IMR-90 (cell line): ENCODE results near the gene FNDC5. TPM values are rescaled to one million over a fixed set of nuclear protein-coding genes. Genes with fewer than 3 reads are reported as not detected.

Experiments
- ATAC-seq: fragments of 200-7000 bp; cut with Tn5 transposase; 2 replicates; pipeline ENCODE4 v1.9.1; 2020; ENCODE audit warnings: low read depth, mild to moderate bottlenecking, moderate library complexity
- BruUV-seq: library from RNA; stranded (reverse); fragments of 400-500 nt; replicated peaks from 2 replicates; lab custom pipeline; 2021; lab: Mats Ljungman, UMichigan
- CTCF ChIA-PET: fragments of 300-600 bp; formaldehyde crosslinking; extraction: SDS; loops from one replicate; lab custom pipeline; 2021; ENCODE audit warnings: antibody characterized with exemption; lab: Yijun Ruan, JAX
- POLR2A ChIA-PET: fragments of 300-600 bp; sonication (Branson Sonifier 250); formaldehyde crosslinking; loops from one replicate; lab custom pipeline; 2022; ENCODE audit warnings: antibody characterized with exemption; ENCODE audit not compliant: unreplicated experiment; lab: Charles Lee
- DNase-seq: peaks from one replicate; pipeline ENCODE4 v3.0.0; 2013
- H2AFZ ChIP-seq: replicated peaks from 2 replicates; pipeline ENCODE3; 2013; ENCODE audit warnings: low read length, mild to moderate bottlenecking; ENCODE audit not compliant: poor library complexity
- H2AK5ac ChIP-seq: 2 replicates; pipeline ENCODE4 v1.6.1; 2013; ENCODE audit warnings: low read depth, low read length, inconsistent platforms
- H2AK9ac ChIP-seq: replicated peaks from 2 replicates; pipeline ENCODE3; 2013; ENCODE audit warnings: mild to moderate bottlenecking, low read depth, low read length, moderate library complexity; ENCODE audit not compliant: poor library complexity
- H2BK120ac ChIP-seq: 2 replicates; pipeline ENCODE4 v1.6.1; 2013; ENCODE audit warnings: low read depth, low read length, inconsistent platforms
- H2BK15ac ChIP-seq: 3 replicates; pipeline ENCODE4 v1.6.1; 2013; ENCODE audit warnings: low read depth, low read length, inconsistent platforms
- H2BK20ac ChIP-seq: 2 replicates; pipeline ENCODE4 v1.6.1; 2013; ENCODE audit warnings: low read depth, mild to moderate bottlenecking, inconsistent platforms, low read length, moderate library complexity
- H2BK5ac ChIP-seq: 2 replicates; pipeline ENCODE4 v1.6.1; 2013; ENCODE audit warnings: mild to moderate bottlenecking, low read depth, low read length, inconsistent platforms; ENCODE audit not compliant: poor library complexity, severe bottlenecking
- H3K14ac ChIP-seq: replicated peaks from 2 replicates; pipeline ENCODE4 v1.6.1; 2013; ENCODE audit warnings: low read depth, low read length, inconsistent platforms
- H3K18ac ChIP-seq: 2 replicates; pipeline ENCODE4 v1.6.1; 2013; ENCODE audit warnings: low read depth, low read length, control low read depth
- H3K23ac ChIP-seq: 2 replicates; pipeline ENCODE4 v1.6.1; 2013; ENCODE audit warnings: low read depth, low read length, inconsistent platforms
- H3K27ac ChIP-seq: 2 replicates; pipeline ENCODE4 v1.5.1; 2013; ENCODE audit warnings: mild to moderate bottlenecking, control low read depth, low read length; ENCODE audit not compliant: insufficient read depth
- H3K27me3 ChIP-seq: 2 replicates; pipeline ENCODE4 v1.6.1; 2013; ENCODE audit warnings: low read length; ENCODE audit not compliant: control insufficient read depth, insufficient read depth
- H3K36me3 ChIP-seq: 2 replicates; pipeline ENCODE4 v1.6.1; 2013; ENCODE audit warnings: low read length, mixed read lengths; ENCODE audit not compliant: control insufficient read depth, insufficient read depth
- H3K4ac ChIP-seq: 2 replicates; pipeline ENCODE4 v1.6.1; 2013; ENCODE audit warnings: low read depth, low read length, inconsistent platforms
- H3K4me1 ChIP-seq: 2 replicates; pipeline ENCODE4 v1.6.1; 2013; ENCODE audit warnings: low read length, mixed read lengths; ENCODE audit not compliant: control insufficient read depth, insufficient read depth
- H3K4me2 ChIP-seq: 2 replicates; pipeline ENCODE4 v1.6.1; 2013; ENCODE audit warnings: low read depth, mild to moderate bottlenecking, control low read depth, low read length, moderate library complexity
- H3K4me3 ChIP-seq: 2 replicates; pipeline ENCODE4 v1.5.1; 2013; ENCODE audit warnings: low read depth, mild to moderate bottlenecking, control low read depth, low read length, moderate library complexity; ENCODE audit not compliant: insufficient read depth
- H3K56ac ChIP-seq: 2 replicates; pipeline ENCODE4 v1.6.1; 2013; ENCODE audit warnings: low read length, inconsistent platforms; ENCODE audit not compliant: insufficient read depth; ENCODE audit errors: extremely low read depth
- H3K79me1 ChIP-seq, 2 experiments: 2 replicates each; pipeline ENCODE4 v1.6.1; 2013; ENCODE audit warnings: low read length in 2 of 2, inconsistent platforms in 1 of 2, low read depth in 1 of 2
- H3K9ac ChIP-seq: 2 replicates; pipeline ENCODE4 v1.6.1; 2013; ENCODE audit warnings: low read depth, low read length, control low read depth
- H3K9me1 ChIP-seq: 2 replicates; pipeline ENCODE4 v1.6.1; 2013; ENCODE audit warnings: low read length, inconsistent platforms; ENCODE audit not compliant: insufficient read depth
- H3K9me3 ChIP-seq: 2 replicates; pipeline ENCODE4 v1.6.1; 2013; ENCODE audit warnings: low read length; ENCODE audit not compliant: control insufficient read depth, insufficient read depth
- H4K20me1 ChIP-seq: 2 replicates; pipeline ENCODE4 v1.6.1; 2013; ENCODE audit warnings: low read length, inconsistent platforms; ENCODE audit not compliant: insufficient read depth
- H4K5ac ChIP-seq: 2 replicates; pipeline ENCODE4 v1.6.1; 2013; ENCODE audit warnings: mild to moderate bottlenecking, low read depth, low read length, control low read depth
- H4K8ac ChIP-seq, 2 experiments: 2 replicates each; pipeline ENCODE4 v1.6.1; 2013; ENCODE audit warnings: low read depth in 2 of 2, low read length in 2 of 2, control low read depth in 1 of 2, inconsistent platforms in 1 of 2
- H4K91ac ChIP-seq: 2 replicates; pipeline ENCODE4 v1.6.1; 2013; ENCODE audit warnings: low read depth, low read length, inconsistent platforms; ENCODE audit not compliant: insufficient read depth
- CEBPB ChIP-seq: IDR thresholded peaks from 2 replicates; pipeline ENCODE4 v1.6.1; 2012; ENCODE audit warnings: low read depth, low read length, improper control_type of control experiment
- CHD1 ChIP-seq: IDR thresholded peaks from 2 replicates; pipeline ENCODE4 v1.6.1; 2012; ENCODE audit warnings: low read depth, low read length, improper control_type of control experiment
- FOS ChIP-seq: fragments of 150-350 bp; IDR thresholded peaks from 2 replicates; pipeline ENCODE4 v1.6.1; 2016; ENCODE audit warnings: low read depth, low read length
- MAFK ChIP-seq: IDR thresholded peaks from 2 replicates; pipeline ENCODE4 v1.6.1; 2012; ENCODE audit warnings: low read depth, low read length, improper control_type of control experiment
- MAZ ChIP-seq: IDR thresholded peaks from 2 replicates; pipeline ENCODE4 v1.6.1; 2012; ENCODE audit warnings: low read depth, mild to moderate bottlenecking, low read length, improper control_type of control experiment, moderate library complexity, borderline replicate concordance
- POLR2A ChIP-seq: IDR thresholded peaks from 2 replicates; pipeline ENCODE4 v1.6.1; 2012; ENCODE audit warnings: mild to moderate bottlenecking, low read depth, low read length
- RCOR1 ChIP-seq: IDR thresholded peaks from 2 replicates; pipeline ENCODE4 v1.6.1; 2012; ENCODE audit warnings: mild to moderate bottlenecking, low read length, improper control_type of control experiment; ENCODE audit not compliant: insufficient replicate concordance
- RFX5 ChIP-seq: IDR thresholded peaks from 2 replicates; pipeline ENCODE4 v1.8.0; 2012; ENCODE audit warnings: low read depth, mild to moderate bottlenecking, low read length, moderate library complexity
- SMC3 ChIP-seq: fragments of 150-350 bp; IDR thresholded peaks from 2 replicates; pipeline ENCODE4 v1.6.1; 2016; ENCODE audit warnings: low read depth, mild to moderate bottlenecking, antibody characterized with exemption, low read length, moderate library complexity
- WGBS, 2 experiments: methylation state at CpG; one replicate each; pipeline versions ENCODE4 v1.1.5 to v1.1.7; 2013; ENCODE audit warnings: missing lambda C conversion rate in 2 of 2; ENCODE audit not compliant: insufficient read length in 1 of 2; ENCODE audit errors: extremely low coverage in 2 of 2; 5-methylcytosine and 5-hydroxymethylcytosine counted together
- dilution Hi-C: fragments of 300-500 bp; cut with HindIII; formaldehyde crosslinking; loops from one replicate; pipeline ENCODE4 v1.14.3; 2018; ENCODE audit warnings: low sequenced_read_pairs; ENCODE audit not compliant: unreplicated experiment
- in situ Hi-C: fragments of 300-500 bp; cut with MboI; formaldehyde crosslinking; loops from 3 replicates; pipeline ENCODE4 v1.14.3; 2019; ENCODE audit warnings: low sequenced_read_pairs, inconsistent platforms, mixed read lengths
- intact Hi-C: fragments of 100-400 bp; cut with micrococcal nuclease; formaldehyde crosslinking; loops from 2 replicates; pipeline ENCODE4 v1.10.0; 2022
- polyA plus RNA-seq, 3 experiments: library from polyadenylated mRNA; depleted of rRNA; stranded (reverse); fragments of >200 nt; gene quantifications; 2 replicates each; pipeline ENCODE4 v1.2.3, GENCODE V29; 2012; ENCODE audit warnings: low replicate concordance in 1 of 3
- total RNA-seq: library from RNA; depleted of rRNA; stranded (reverse); fragments of >200 nt; gene quantifications from 2 replicates; pipeline ENCODE4 v1.2.3, GENCODE V29; 2012
- TF ChIP-seq, protein P1 (sequence below): fragments of 150-350 bp; IDR thresholded peaks from 2 replicates; pipeline ENCODE4 v1.6.1; 2016; ENCODE audit warnings: low read depth, mild to moderate bottlenecking, low read length, moderate library complexity, borderline replicate concordance

FNDC5 gene
- total and polyA plus RNA-seq, 2 of the 4 experiments (the other 2 are of a cell fraction) = 1.2 to 1.6 TPM

DNA sequence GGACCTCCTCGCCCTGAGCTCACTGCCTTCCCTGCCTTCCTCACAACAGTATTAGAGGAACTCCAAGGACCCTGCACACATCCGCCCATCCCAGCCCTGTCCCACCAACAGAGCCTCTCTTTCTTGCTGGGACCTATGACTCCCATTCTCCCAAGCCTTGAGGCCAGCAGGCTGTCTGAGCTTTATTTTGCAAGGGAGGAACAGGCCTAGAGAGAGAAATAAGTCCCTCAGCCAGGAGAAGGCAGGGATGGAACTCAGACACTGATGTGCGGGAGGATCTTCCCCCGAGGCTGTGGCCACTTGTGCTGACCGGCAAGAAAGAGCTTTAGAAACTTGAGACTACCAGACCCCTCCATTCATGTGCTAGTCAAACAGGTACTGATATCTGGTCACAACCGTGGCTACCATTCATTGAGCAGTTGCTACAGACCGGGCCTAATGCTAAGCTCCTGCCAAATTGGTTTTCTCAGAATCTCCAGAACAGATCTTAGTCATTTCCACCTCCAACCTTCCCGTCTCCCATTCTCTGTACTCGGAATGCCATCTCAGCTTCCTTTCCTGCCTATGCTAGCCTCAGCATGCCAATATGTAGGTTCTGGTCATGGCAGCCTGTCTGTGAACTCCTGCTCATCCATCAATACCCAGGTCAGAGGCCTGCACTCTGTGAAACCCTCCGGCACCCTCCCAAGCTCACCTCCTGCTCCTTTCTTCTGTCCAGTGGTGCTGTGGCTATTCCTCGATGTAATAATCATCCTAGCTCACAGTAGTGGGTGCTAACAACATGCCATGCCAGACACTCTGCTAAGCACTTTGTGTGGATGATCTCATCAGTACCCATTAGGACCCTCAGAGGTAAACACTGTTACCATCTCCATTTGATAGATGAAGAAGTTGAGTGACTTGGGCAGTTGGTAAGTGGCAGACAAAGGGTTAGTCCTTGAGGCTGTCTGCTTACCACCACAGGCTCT is 26.7 kb upstream of the FNDC5 start:
- peaks cover 0 to 9% of the 10 kb centered on the region in 2 experiments; a peak in 1 of 4 replicates for H3K79me1 ChIP-seq
- peaks cover 2% of the 10 kb centered on the region; the same call in 1 of the 2 replicates for H3K9me3 ChIP-seq
- H4K8ac ChIP-seq = no peak overlapping the region
- H3K4me1 ChIP-seq = peaks cover 2% of the 10 kb centered on the region; the same call in 1 of the 2 replicates
- no peak overlapping the region for H3K4me3 ChIP-seq
- CTCF ChIA-PET = no interaction called here
- H3K18ac ChIP-seq = no peak overlapping the region
- DNase-seq (no peak), ATAC-seq (no peak)
- H2BK5ac ChIP-seq = no peak overlapping the region
- H3K14ac ChIP-seq = no peak overlapping the region
- no peak overlapping the region for H2BK20ac ChIP-seq
- TF ChIP-seq RFX5 = no peak
- TF ChIP-seq MAZ = no peak
- no peak for TF ChIP-seq RCOR1
- no peak for TF ChIP-seq SMC3
- TF ChIP-seq FOS = no peak
- no peak for TF ChIP-seq CEBPB
- TF ChIP-seq MAFK = no peak
- TF ChIP-seq, protein P1, sequence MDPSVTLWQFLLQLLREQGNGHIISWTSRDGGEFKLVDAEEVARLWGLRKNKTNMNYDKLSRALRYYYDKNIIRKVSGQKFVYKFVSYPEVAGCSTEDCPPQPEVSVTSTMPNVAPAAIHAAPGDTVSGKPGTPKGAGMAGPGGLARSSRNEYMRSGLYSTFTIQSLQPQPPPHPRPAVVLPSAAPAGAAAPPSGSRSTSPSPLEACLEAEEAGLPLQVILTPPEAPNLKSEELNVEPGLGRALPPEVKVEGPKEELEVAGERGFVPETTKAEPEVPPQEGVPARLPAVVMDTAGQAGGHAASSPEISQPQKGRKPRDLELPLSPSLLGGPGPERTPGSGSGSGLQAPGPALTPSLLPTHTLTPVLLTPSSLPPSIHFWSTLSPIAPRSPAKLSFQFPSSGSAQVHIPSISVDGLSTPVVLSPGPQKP = no peak
- TF ChIP-seq POLR2A = no peak
- TF ChIP-seq CHD1 = no peak
- H2BK120ac ChIP-seq = no peak overlapping the region
- peaks cover 7% of the 10 kb centered on the region for H3K27me3 ChIP-seq
- H3K4me2 ChIP-seq = no peak overlapping the region
- H3K4ac ChIP-seq = no peak overlapping the region
- no peaks in the 10 kb centered on the region for H4K20me1 ChIP-seq
- no TSS peak for BruUV-seq
- 88% methylated on average over 7 of the region's 11 CpGs; no CpG with 5 or more reads in 1 of the 2 experiments for WGBS, 2 experiments
- dilution Hi-C loops (no loop called here), in situ Hi-C loops (no loop called here), intact Hi-C loops (no loop called here)
- no peak overlapping the region for H2BK15ac ChIP-seq
- H2AFZ ChIP-seq = no peak overlapping the region
- no peak overlapping the region for H3K9ac ChIP-seq
- no peak overlapping the region for H2AK5ac ChIP-seq
- H3K23ac ChIP-seq = no peak overlapping the region
- H2AK9ac ChIP-seq = no peak overlapping the region
- H3K9me1 ChIP-seq = peaks cover 6% of the 10 kb centered on the region; the same call in 1 of the 2 replicates
- peaks cover 1% of the 10 kb centered on the region; the same call in 1 of the 2 replicates for H3K36me3 ChIP-seq
- POLR2A ChIA-PET = interaction anchor here (0.5 kb wide), 1 partner anchor 91 kb away, joined by 3 read pairs; no protein-coding TSS in a partner anchor
- H3K56ac ChIP-seq = no peak overlapping the region
- H4K5ac ChIP-seq = no peak overlapping the region
- H4K91ac ChIP-seq = no peak overlapping the region
- no peak overlapping the region for H3K27ac ChIP-seq
